GM23338 (cell line): ENCODE data around the gene OTOP2. TPM values are rescaled to one million over a fixed set of nuclear protein-coding genes. Genes with fewer than 3 reads are reported as not detected.

Source experiments
- ATAC-seq: fragments of 200-7000 bp; cut with Tn5 transposase; 3 replicates; pipeline ENCODE4 v1.9.1; 2020
- DNase-seq: peaks from one replicate; pipeline ENCODE4 v3.0.0-alpha.2; 2015; ENCODE audit warnings: low spot score
- H2AFZ ChIP-seq: fragments of 200-600 bp; sonication (generic); 2 replicates; pipeline ENCODE4 v1.8.0; 2016; ENCODE audit warnings: antibody characterized with exemption, mild to moderate bottlenecking, moderate library complexity
- H3F3A ChIP-seq: fragments of 200-600 bp; sonication (generic); replicated peaks from 2 replicates; pipeline ENCODE4 v1.8.0; 2017; ENCODE audit warnings: antibody characterized with exemption, mixed run types, low read depth
- H3K27ac ChIP-seq: fragments of 200-600 bp; sonication (generic); 2 replicates; pipeline ENCODE4 v1.6.1; 2016; ENCODE audit warnings: low read depth
- H3K27me3 ChIP-seq: fragments of 200-600 bp; sonication (generic); 2 replicates; pipeline ENCODE4 v1.8.0; 2016; ENCODE audit warnings: mild to moderate bottlenecking, mixed run types, moderate library complexity; ENCODE audit not compliant: insufficient read depth
- H3K36me3 ChIP-seq: fragments of 200-600 bp; sonication (generic); 2 replicates; pipeline ENCODE4 v1.8.0; 2016; ENCODE audit warnings: mild to moderate bottlenecking; ENCODE audit not compliant: insufficient read depth
- H3K4me1 ChIP-seq: fragments of 200-600 bp; sonication (generic); 2 replicates; pipeline ENCODE4 v1.8.0; 2016; ENCODE audit warnings: mild to moderate bottlenecking, moderate library complexity; ENCODE audit not compliant: insufficient read depth
- H3K4me2 ChIP-seq: fragments of 200-600 bp; sonication (generic); 2 replicates; pipeline ENCODE4 v1.7.1; 2017; ENCODE audit warnings: mixed run types
- H3K4me3 ChIP-seq: fragments of 200-600 bp; sonication (generic); 2 replicates; pipeline ENCODE4 v1.6.1; 2016; ENCODE audit warnings: mixed run types
- H3K79me2 ChIP-seq: fragments of 200-600 bp; sonication (generic); replicated peaks from 2 replicates; pipeline ENCODE4 v1.8.0; 2017; ENCODE audit warnings: mild to moderate bottlenecking; ENCODE audit not compliant: insufficient read depth
- H3K9me2 ChIP-seq: fragments of 200-600 bp; sonication (generic); 2 replicates; pipeline ENCODE4 v1.8.0; 2017; ENCODE audit not compliant: insufficient read depth
- H4K20me1 ChIP-seq: fragments of 200-600 bp; sonication (generic); replicated peaks from 2 replicates; pipeline ENCODE4 v1.8.0; 2017; ENCODE audit warnings: mild to moderate bottlenecking; ENCODE audit not compliant: insufficient read depth
- H3K27ac Mint-ChIP-seq: 2 replicates; pipeline ENCODE4 v1.8.0; 2020; ENCODE audit warnings: inconsistent platforms, mild to moderate bottlenecking, moderate library complexity, mixed read lengths
- H3K27me3 Mint-ChIP-seq: 3 replicates; pipeline ENCODE4 v1.8.0; 2022; ENCODE audit warnings: low read depth, mild to moderate bottlenecking, moderate library complexity, mixed read lengths, inconsistent platforms; ENCODE audit not compliant: insufficient read depth, poor library complexity
- H3K36me3 Mint-ChIP-seq: 3 replicates; pipeline ENCODE4 v1.8.0; 2021; ENCODE audit warnings: low read depth, mild to moderate bottlenecking, inconsistent platforms, moderate library complexity, mixed read lengths
- H3K4me1 Mint-ChIP-seq: 3 replicates; pipeline ENCODE4 v1.8.0; 2020; ENCODE audit warnings: mild to moderate bottlenecking, inconsistent platforms, mixed read lengths
- H3K4me3 Mint-ChIP-seq: 3 replicates; pipeline ENCODE4 v1.8.0; 2021; ENCODE audit warnings: moderate library complexity, mild to moderate bottlenecking, inconsistent platforms, mixed read lengths
- H3K9me3 Mint-ChIP-seq: 3 replicates; pipeline ENCODE4 v1.8.0; 2020; ENCODE audit warnings: moderate library complexity, mild to moderate bottlenecking, inconsistent platforms, mixed read lengths
- CREB1 ChIP-seq: fragments of 250-450 bp; sonication (Bioruptor Pico); IDR thresholded peaks from 2 replicates; pipeline ENCODE4 v1.5.0; 2020; ENCODE audit warnings: low read depth, mild to moderate bottlenecking, moderate library complexity
- ETS1 ChIP-seq: IDR thresholded peaks from 2 replicates; pipeline ENCODE4 v1.6.1; 2016; ENCODE audit warnings: antibody characterized with exemption
- EZH2 ChIP-seq: fragments of 200-600 bp; sonication (generic); IDR thresholded peaks from one replicate; pipeline ENCODE4 v1.8.0; 2017; ENCODE audit warnings: antibody characterized with exemption, mild to moderate bottlenecking, low read depth; ENCODE audit not compliant: unreplicated experiment
- EZH2phosphoT487 ChIP-seq: fragments of 200-600 bp; sonication (generic); IDR thresholded peaks from one replicate; pipeline ENCODE4 v1.8.1; 2018; ENCODE audit warnings: antibody characterized with exemption; ENCODE audit not compliant: unreplicated experiment
- NANOG ChIP-seq: IDR thresholded peaks from 2 replicates; pipeline ENCODE4 v1.6.1; 2016; ENCODE audit warnings: antibody characterized with exemption, borderline replicate concordance
- POLR2AphosphoS5 ChIP-seq: IDR thresholded peaks from 2 replicates; pipeline ENCODE4 v1.6.1; 2016; ENCODE audit warnings: antibody characterized with exemption, low read depth
- REST ChIP-seq: IDR thresholded peaks from one replicate; pipeline ENCODE4 v1.6.1; 2018; ENCODE audit warnings: antibody characterized with exemption; ENCODE audit not compliant: unreplicated experiment
- STAT1 ChIP-seq: IDR thresholded peaks from one replicate; pipeline ENCODE4 v1.6.1; 2016; ENCODE audit warnings: antibody characterized with exemption; ENCODE audit not compliant: unreplicated experiment
- ZNF114 ChIP-seq: fragments of 250-450 bp; sonication (Bioruptor Pico); IDR thresholded peaks from 2 replicates; pipeline ENCODE4 v1.5.0; 2020; ENCODE audit warnings: mild to moderate bottlenecking, moderate library complexity
- ZNF331 ChIP-seq: fragments of 250-450 bp; sonication (Bioruptor Pico); IDR thresholded peaks from 2 replicates; pipeline ENCODE4 v1.5.0; 2020; ENCODE audit warnings: low read depth, mild to moderate bottlenecking, moderate library complexity
- ZNF462 ChIP-seq: fragments of 250-450 bp; sonication (Bioruptor Pico); IDR thresholded peaks from 2 replicates; pipeline ENCODE4 v1.5.0; 2020; ENCODE audit warnings: mild to moderate bottlenecking, moderate library complexity
- polyA plus RNA-seq: library from polyadenylated mRNA; unstranded; fragments of >200 nt; fragmentation: Nextera tagmentation; extraction: Ambion mirVana; gene quantifications from 2 replicates; pipeline ENCODE4 v1.2.1, GENCODE V29; 2016
- total RNA-seq: library from RNA; depleted of rRNA; stranded (reverse); fragments of >200 nt; shearing (Covaris generic); gene quantifications from 2 replicates; pipeline ENCODE4 v1.2.3, GENCODE V29; 2014

The OTOP2 gene
- total and polyA plus RNA-seq, 2 experiments from 2014 or later, result not detected

- no peaks in the 10 kb centered on the region for H3K27me3 ChIP-seq
- no peaks in the 10 kb centered on the region for H3F3A ChIP-seq
- H3K27ac Mint-ChIP-seq, result no peak overlapping the region
- H3K27me3 Mint-ChIP-seq, result peaks cover 12% of the 10 kb centered on the region
- H3K9me2 ChIP-seq, result no peaks in the 10 kb centered on the region
- ATAC-seq (no peak), DNase-seq (no peak)
- no peak overlapping the region for H2AFZ ChIP-seq
- no peaks in the 10 kb centered on the region for H3K79me2 ChIP-seq
- H3K9me3 Mint-ChIP-seq, result peaks cover 5% of the 10 kb centered on the region; the same call in 2 of the 3 replicates
- no peak overlapping the region for H3K27ac ChIP-seq
- peaks cover 12% of the 10 kb centered on the region for H3K4me1 Mint-ChIP-seq
- peaks cover 3% of the 10 kb centered on the region; the same call in 1 of the 3 replicates for H3K36me3 Mint-ChIP-seq
- TF ChIP-seq EZH2phosphoT487 (no peak), POLR2AphosphoS5 (no peak), ETS1 (no peak), EZH2 (no peak), NANOG (no peak), REST (no peak), CREB1 (CRISPR knock-in tag) (no peak), ZNF114 (CRISPR knock-in tag) (no peak), STAT1 (no peak)
- H3K36me3 ChIP-seq, result no peaks in the 10 kb centered on the region
- no peaks in the 10 kb centered on the region for H4K20me1 ChIP-seq
- no peak overlapping the region for H3K4me3 Mint-ChIP-seq
- peaks cover 5% of the 10 kb centered on the region for H3K4me1 ChIP-seq
- H3K4me2 ChIP-seq, result no peak overlapping the region
- H3K4me3 ChIP-seq, result no peak overlapping the region
Measured at GRCh38 chr17:74903671-74904070, 20.4 kb upstream of the OTOP2 start.

DNA sequence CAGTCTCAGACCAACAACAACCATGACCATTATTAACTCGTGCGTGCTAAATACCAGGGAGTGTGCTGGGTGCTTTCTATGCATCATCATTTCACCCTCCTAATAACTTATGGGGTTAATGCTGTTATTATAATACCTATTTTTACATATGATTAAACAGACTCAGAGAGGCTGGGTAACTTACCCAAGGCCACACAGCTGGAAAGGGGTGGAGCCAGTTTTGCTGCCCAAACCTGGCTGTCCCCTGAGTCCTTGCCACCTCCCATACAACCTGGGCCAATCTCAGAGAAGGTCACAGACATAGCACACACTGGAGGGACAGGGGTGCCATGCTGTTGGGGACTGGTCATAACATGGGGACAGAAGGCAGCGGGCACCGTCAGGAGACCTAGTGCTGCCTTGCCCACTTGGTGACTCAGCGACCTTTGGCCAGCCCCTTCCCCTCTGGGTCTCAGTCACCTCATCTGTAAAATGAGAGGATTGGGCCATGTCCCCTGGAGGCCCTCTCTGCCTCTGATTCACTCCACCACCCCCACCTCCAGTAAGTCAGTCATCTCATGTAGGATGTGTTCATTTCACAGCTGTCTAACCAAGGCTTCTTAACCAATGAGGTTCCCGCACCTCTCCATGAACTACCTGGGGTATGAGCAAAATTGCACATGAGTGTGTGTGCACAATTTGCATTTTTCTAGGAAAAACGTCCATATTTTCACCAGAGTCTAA lies 19.2 kb upstream of the OTOP2 start:
- ATAC-seq, result no peak
- Histone ChIP-seq H3K36me3 (no peaks in the 10 kb centered on the region), H3K27me3 (no peaks in the 10 kb centered on the region), H4K20me1 (no peaks in the 10 kb centered on the region), H2AFZ (no peak overlapping the region), H3K27ac (no peak overlapping the region), H3K79me2 (no peaks in the 10 kb centered on the region), H3K4me2 (no peak overlapping the region), H3K4me1 (peaks cover 17% of the 10 kb centered on the region), H3K4me3 (no peak overlapping the region), H3K9me2 (no peaks in the 10 kb centered on the region), H3F3A (0 out of 2 replicates have a peak, but pooled peaks cover 4% of the 10 kb centered on the region)
- Mint-ChIP-seq H3K27ac (no peak overlapping the region), H3K4me1 (peaks cover 24% of the 10 kb centered on the region), H3K4me3 (no peak overlapping the region), H3K27me3 (peaks cover 12% of the 10 kb centered on the region), H3K36me3 (peaks cover 3% of the 10 kb centered on the region; the same call in 1 of the 3 replicates), H3K9me3 (peaks cover 5% of the 10 kb centered on the region; the same call in 2 of the 3 replicates)
- no peak for DNase-seq
- TF ChIP-seq ZNF462 (CRISPR knock-in tag) (no peak), ZNF331 (CRISPR knock-in tag) (no peak)
